ENCODE data around the gene TSHZ2. TPM values are rescaled to one million over a fixed set of nuclear protein-coding genes. Genes with fewer than 3 reads are reported as not detected.
"Not testable (repeated sequence)": the region's sequence is repeated elsewhere in the genome, so short reads cannot be mapped to it uniquely, and the experiment has no call there.

TSHZ2 gene
- total RNA-seq, 4 donors from 2014 or later: 35.6 to 83.5 (median 48.8) TPM

DNA sequence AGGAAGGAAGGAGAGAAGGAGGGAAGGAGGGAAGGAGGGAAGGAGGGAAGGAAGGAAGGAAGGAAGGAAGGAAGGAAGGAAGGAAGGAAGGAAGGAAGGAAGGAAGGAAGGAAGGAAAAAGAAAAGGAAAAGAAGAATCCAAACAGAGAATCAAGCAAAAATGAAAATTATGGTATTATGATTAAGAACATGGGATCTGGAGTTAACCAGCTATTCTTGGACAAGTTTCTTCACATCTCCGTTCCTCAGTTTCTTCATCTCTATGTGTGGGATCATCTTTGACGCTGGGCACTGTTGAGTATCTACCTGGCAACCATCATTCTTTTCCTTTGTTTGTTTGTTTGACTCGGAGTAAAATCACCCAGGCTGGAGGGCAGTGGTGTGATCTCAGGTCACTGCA lies 549.9 kb downstream of the TSHZ2 start:
- TF ChIP-seq, protein P1, sequence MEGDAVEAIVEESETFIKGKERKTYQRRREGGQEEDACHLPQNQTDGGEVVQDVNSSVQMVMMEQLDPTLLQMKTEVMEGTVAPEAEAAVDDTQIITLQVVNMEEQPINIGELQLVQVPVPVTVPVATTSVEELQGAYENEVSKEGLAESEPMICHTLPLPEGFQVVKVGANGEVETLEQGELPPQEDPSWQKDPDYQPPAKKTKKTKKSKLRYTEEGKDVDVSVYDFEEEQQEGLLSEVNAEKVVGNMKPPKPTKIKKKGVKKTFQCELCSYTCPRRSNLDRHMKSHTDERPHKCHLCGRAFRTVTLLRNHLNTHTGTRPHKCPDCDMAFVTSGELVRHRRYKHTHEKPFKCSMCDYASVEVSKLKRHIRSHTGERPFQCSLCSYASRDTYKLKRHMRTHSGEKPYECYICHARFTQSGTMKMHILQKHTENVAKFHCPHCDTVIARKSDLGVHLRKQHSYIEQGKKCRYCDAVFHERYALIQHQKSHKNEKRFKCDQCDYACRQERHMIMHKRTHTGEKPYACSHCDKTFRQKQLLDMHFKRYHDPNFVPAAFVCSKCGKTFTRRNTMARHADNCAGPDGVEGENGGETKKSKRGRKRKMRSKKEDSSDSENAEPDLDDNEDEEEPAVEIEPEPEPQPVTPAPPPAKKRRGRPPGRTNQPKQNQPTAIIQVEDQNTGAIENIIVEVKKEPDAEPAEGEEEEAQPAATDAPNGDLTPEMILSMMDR (IDR thresholded peaks at IDR 0.05): no peak
- DNase-seq (ENCODE audit: low spot score) (no peak), ATAC-seq (ENCODE audit: low FRiP score) (no peak)

DNA sequence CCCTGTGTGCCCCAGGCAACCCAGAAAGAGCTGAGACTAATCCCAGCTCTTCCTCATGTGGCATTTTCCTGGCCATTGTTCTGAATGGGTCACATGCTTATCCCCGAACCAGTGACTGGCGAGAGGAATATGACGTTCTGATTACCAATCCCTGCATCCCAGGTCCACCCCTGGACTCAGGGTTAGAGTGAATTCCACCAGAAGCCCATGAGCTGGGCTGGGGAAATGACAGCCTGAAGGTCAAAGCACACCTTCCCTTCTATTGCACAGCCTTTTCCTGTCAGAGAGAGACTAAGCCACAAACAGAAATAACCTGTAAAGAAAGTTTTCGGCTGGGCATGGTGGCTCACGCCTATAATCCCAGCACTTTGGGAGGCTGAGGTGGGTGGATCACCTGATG lies 550.5 kb downstream of the TSHZ2 start:
- DNase-seq (ENCODE audit: low spot score) (no peak), ATAC-seq (ENCODE audit: low FRiP score) (no peak)
- TF ChIP-seq, protein P1 (IDR thresholded peaks at IDR 0.05): no peak

DNA sequence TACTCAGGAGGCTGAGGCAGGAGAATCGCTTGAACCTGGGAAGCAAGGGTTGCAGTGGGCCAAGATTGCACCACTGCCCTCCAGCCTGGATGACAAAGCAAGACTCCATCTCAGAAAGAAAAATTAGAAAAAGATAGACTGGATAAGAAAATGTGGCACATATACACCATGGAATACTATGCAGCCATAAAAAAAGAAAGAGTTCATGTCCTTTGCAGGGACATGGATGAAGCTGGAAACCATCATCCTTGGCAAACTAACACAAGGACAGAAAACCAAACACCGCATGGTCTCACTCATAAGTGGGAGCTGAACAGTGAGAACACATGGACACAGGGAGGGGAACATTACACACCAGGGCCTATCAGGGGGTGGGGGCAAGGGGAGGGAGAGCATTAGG lies 551.5 kb downstream of the TSHZ2 start:
- not testable (repeated sequence) for ATAC-seq (ENCODE audit: low FRiP score); DNase-seq (ENCODE audit: low spot score)

DNA sequence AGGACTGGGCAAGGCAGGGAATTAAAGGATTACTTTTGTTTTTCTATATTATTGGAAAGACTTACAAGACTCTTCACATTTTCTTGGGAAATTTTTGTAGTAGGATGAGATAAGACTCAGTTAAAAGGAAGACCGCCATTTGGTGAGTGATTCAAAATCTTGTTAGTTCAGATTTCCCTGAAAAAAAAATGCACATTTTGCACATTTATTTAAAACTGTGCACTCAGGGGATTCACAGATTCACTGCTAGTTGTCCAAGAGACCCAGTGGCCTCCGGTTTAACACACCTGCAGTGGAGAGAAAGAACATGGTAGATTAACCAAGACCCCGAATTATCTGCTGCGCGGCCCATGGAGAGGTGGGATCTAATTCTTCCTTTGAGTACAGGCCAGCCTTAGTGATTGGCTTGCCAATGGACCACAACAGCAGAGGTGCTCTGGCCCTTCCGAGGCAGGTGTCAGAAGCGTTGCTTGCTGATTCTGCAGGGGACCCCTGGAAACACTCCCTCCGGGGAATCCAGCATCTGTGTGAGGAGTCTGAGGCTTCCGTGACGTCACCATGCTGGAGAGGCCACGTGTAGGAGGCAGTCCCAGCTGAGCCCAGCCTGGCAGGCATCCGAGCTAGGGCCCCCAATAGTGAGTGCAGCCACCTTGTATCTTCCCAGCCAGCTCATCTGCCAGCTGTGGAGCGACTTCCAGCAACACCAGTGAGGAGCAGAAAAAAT lies 552.6 kb downstream of the TSHZ2 start:
- ATAC-seq (ENCODE audit: low FRiP score) (no peak), DNase-seq (ENCODE audit: low spot score) (no peak)
- TF ChIP-seq, protein P1 (IDR thresholded peaks at IDR 0.05): no peak

DNA sequence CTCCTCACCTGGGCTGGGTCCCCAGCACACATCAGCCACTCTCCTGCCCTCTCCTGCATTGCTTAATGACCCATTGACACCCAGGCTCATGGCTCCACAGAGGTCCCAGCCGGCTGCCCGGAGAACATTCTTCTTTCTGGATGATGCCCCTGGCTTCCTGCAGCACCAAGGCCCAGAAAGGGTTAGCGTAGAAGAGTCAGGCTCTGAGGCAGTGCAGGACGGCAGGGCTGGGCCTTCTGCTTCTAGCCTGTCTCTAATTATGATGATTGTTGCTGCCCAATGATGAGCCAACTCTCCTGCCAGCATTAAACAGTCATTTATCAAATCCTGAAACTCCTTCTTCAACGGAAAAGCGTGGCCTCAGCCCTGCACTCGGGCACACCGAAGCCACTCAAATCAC lies 555.0 kb downstream of the TSHZ2 start:
- DNase-seq (ENCODE audit: low spot score): no peak

DNA sequence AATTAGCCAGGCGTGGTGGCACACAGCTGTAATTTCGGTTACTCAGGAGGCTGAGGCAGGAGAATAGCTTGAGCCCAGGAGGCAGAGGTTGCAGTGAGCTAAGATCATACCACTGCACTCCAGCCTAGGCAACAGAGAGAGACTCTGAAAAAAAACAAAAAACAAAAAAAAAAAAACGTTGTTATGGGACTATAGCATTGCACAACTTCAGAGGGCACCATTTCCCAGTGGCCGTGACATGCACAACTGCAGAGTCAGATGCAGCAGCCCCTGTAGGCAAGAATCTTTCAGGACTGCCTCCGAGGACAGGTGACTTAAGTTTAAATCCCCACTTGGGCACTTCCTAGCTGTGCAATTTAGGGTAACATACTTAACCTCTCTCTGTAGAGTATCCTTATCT lies 557.5 kb downstream of the TSHZ2 start:
- no peak for ATAC-seq (ENCODE audit: low FRiP score)
- DNase-seq (ENCODE audit: low spot score): no peak
- TF ChIP-seq, protein P1 (IDR thresholded peaks at IDR 0.05): no peak

More for the DNA sequence above, 555.0 kb downstream of the TSHZ2 start:
- ATAC-seq (ENCODE audit: low FRiP score): no peak
- TF ChIP-seq, protein P1 (IDR thresholded peaks at IDR 0.05): no peak

DNA sequence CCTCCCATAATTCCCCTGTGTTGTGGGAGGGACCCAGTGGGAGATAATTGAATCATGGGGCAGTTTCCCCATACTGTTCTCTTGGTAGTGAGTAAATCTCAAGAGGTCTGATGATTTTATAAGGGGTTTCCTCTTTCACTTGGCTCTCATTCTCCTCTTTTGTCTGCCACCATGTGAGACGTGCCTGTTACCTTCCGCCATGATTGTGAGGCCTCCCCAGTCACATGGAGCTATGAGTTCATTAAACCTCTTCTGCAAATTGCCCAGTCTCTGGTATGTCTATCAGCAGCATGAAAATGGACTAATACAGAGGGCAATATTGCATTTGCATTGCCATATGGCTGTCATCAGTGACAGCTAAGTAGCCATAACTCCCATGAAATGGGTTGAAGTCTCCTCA lies 558.3 kb downstream of the TSHZ2 start:
- ATAC-seq (ENCODE audit: low FRiP score) (no peak), DNase-seq (ENCODE audit: low spot score) (no peak)
- TF ChIP-seq, protein P1 (IDR thresholded peaks at IDR 0.05): no peak

DNA sequence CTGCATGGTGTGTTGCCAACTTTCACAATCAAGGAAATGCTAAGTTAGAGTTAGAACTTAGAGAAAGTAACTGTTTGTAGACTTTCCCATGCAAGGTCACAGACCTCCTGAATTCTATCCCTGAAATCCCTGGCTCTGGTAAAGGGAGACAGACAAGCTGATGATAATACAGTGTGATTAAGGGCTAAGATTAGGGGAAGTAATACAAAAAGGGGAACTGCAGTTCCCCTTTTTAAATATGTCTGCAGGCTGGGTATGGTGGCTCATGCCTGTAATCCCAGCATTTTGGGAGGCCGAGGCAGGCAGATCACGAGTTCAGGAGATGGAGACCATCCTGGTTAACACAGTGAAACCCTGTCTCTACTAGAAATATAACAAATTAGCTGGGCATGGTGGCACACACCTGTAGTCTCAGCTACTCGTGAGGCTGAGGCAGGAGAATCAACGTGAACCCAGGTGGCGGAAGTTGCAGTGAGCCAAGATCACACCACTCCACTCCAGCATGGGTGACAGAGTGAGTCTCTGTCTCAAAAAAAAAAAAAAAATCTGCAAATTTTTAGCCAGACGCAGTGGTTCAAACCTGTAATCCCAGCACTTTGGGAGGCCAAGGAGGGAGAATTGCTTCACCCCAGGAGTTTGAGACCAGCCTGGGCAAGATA lies 560.6 kb downstream of the TSHZ2 start:
- not testable (repeated sequence) for DNase-seq (ENCODE audit: low spot score); ATAC-seq (ENCODE audit: low FRiP score)
